SK-N-MC (cell line): ENCODE data around the gene GMNC.

Experiments used
- EZH2 ChIP-seq: fragments of 200-600 bp; sonication (generic); IDR thresholded peaks from one replicate; pipeline ENCODE4 v1.6.1; 2017; ENCODE audit warnings: antibody characterized with exemption
- FOXP2 ChIP-seq: optimal IDR thresholded peaks from 2 replicates; pipeline ENCODE3; 2011; ENCODE audit warnings: mild to moderate bottlenecking, moderate library complexity; ENCODE audit not compliant: insufficient read depth; ENCODE audit errors: extremely low read length, control extremely low read depth
- POLR2AphosphoS5 ChIP-seq: IDR thresholded peaks from 2 replicates; pipeline ENCODE4 v1.6.1; 2012; ENCODE audit warnings: mild to moderate bottlenecking, low read depth, low read length, borderline replicate concordance

- TF ChIP-seq EZH2 (no peak), POLR2AphosphoS5 (no peak), FOXP2 (no peak)
Observed at GRCh38 chr3:190809351-190809750, 53.1 kb downstream of the GMNC start.
